SK-N-SH (cell line): Measurements from ENCODE around the gene PRRC2A. TPM values are rescaled to one million over a fixed set of nuclear protein-coding genes. Genes with fewer than 3 reads are reported as not detected.
A peak's percentile ranks its signal among the peaks of the same experiment; 100 is the strongest.

Experiments
- CTCF ChIA-PET: fragments of 300-600, 350-600 bp; formaldehyde crosslinking; extraction: SDS; loops from one replicate; lab custom pipeline; 2021; lab: Yijun Ruan, JAX
- POLR2A ChIA-PET: fragments of 350-600 bp; sonication (Branson Sonifier 250); formaldehyde crosslinking; extraction: SDS; loops from one replicate; lab custom pipeline; 2020; ENCODE audit warnings: antibody characterized with exemption, inconsistent platforms; lab: Yijun Ruan, JAX
- DNase-seq: peaks from one replicate; pipeline ENCODE4 v3.0.0; 2012
- H2AFZ ChIP-seq: fragments of 200-600 bp; sonication (generic); 2 replicates; pipeline ENCODE4 v1.8.1; 2016; ENCODE audit warnings: antibody characterized with exemption, mild to moderate bottlenecking, low read depth
- H3F3A ChIP-seq: fragments of 200-600 bp; sonication (generic); replicated peaks from 2 replicates; pipeline ENCODE3; 2016; ENCODE audit warnings: antibody characterized with exemption, mild to moderate bottlenecking; ENCODE audit not compliant: insufficient read depth
- H3K27ac ChIP-seq, 2 experiments: fragments of 200-500 bp in 1 of 2; fragments of 200-600 bp in 1 of 2; sonication (Bioruptor generic) in 1 of 2; sonication (generic), shearing (Covaris generic) in 1 of 2; 2 replicates each; pipeline versions ENCODE4 v1.5.1 to v1.6.1; 2014 to 2016; ENCODE audit warnings: low read depth in 2 of 2, inconsistent platforms in 1 of 2, low read length in 1 of 2, mild to moderate bottlenecking in 1 of 2, mixed read lengths in 1 of 2
- H3K27me3 ChIP-seq: fragments of 200-600 bp; sonication (generic), shearing (Covaris generic); 2 replicates; pipeline ENCODE4 v1.6.1; 2016; ENCODE audit warnings: mixed run types; ENCODE audit not compliant: insufficient read depth
- H3K36me3 ChIP-seq, 2 experiments: fragments of 200-500 bp in 1 of 2; fragments of 200-600 bp in 1 of 2; sonication (Bioruptor generic) in 1 of 2; sonication (generic) in 1 of 2; replicated peaks in 1 of 2; 2 replicates each; pipeline versions ENCODE3 to v1.5.1; 2014 to 2016; ENCODE audit warnings: low read length in 1 of 2, mild to moderate bottlenecking in 1 of 2; ENCODE audit not compliant: insufficient read depth in 2 of 2, control insufficient read depth in 1 of 2
- H3K4me1 ChIP-seq, 2 experiments: fragments of 200-500 bp in 1 of 2; fragments of 200-600 bp in 1 of 2; sonication (Bioruptor generic) in 1 of 2; sonication (generic), shearing (Covaris generic) in 1 of 2; 2 replicates each; pipeline versions ENCODE4 v1.5.1 to v1.6.1; 2014 to 2016; ENCODE audit warnings: low read depth in 1 of 2, low read length in 1 of 2, mixed run types in 1 of 2; ENCODE audit not compliant: insufficient read depth in 2 of 2, control insufficient read depth in 1 of 2
- H3K4me2 ChIP-seq: fragments of 200-600 bp; sonication (generic), shearing (Covaris generic); 2 replicates; pipeline ENCODE4 v1.6.1; 2017; ENCODE audit warnings: mixed run types
- H3K4me3 ChIP-seq, 2 experiments: fragments of 200-500 bp in 1 of 2; fragments of 200-600 bp in 1 of 2; sonication (Bioruptor generic) in 1 of 2; sonication (generic), shearing (Covaris generic) in 1 of 2; 2 replicates each; pipeline versions ENCODE4 v1.5.1 to v1.8.1; 2014 to 2016; ENCODE audit warnings: low read depth in 2 of 2, inconsistent platforms in 1 of 2, low read length in 1 of 2, mild to moderate bottlenecking in 1 of 2, mixed read lengths in 1 of 2, moderate library complexity in 1 of 2
- H3K79me2 ChIP-seq: fragments of 200-600 bp; sonication (generic); 2 replicates; pipeline ENCODE4 v1.8.1; 2017; ENCODE audit warnings: mild to moderate bottlenecking; ENCODE audit not compliant: insufficient read depth
- H3K9ac ChIP-seq: fragments of 200-600 bp; sonication (generic); 2 replicates; pipeline ENCODE4 v1.6.1; 2017; ENCODE audit warnings: mixed run types
- H3K9me2 ChIP-seq: fragments of 200-600 bp; sonication (generic); 2 replicates; pipeline ENCODE4 v1.6.1; 2017; ENCODE audit warnings: mixed run types
- H3K9me3 ChIP-seq: fragments of 200-600 bp; sonication (generic); 2 replicates; pipeline ENCODE4 v1.6.1; 2017; ENCODE audit warnings: mixed run types, mild to moderate bottlenecking, moderate library complexity
- H4K20me1 ChIP-seq: fragments of 200-600 bp; sonication (generic); 2 replicates; pipeline ENCODE4 v1.6.1; 2017; ENCODE audit warnings: mild to moderate bottlenecking, mixed run types; ENCODE audit not compliant: insufficient read depth
- ELF1 ChIP-seq: IDR thresholded peaks from 2 replicates; pipeline ENCODE4 v1.4.0; 2012
- EP300 ChIP-seq, 2 experiments: IDR thresholded peaks; 2 replicates each; pipeline versions ENCODE4 v1.4.0 to v1.6.1; 2012; ENCODE audit warnings: borderline replicate concordance in 1 of 2, low read depth in 1 of 2, low read length in 1 of 2
- EZH2phosphoT487 ChIP-seq: fragments of 200-600 bp; sonication (generic); IDR thresholded peaks from 2 replicates; pipeline ENCODE4 v1.6.1; 2017; ENCODE audit warnings: low read depth, mixed run types, mild to moderate bottlenecking, antibody characterized with exemption, moderate library complexity, borderline replicate concordance
- GABPA ChIP-seq: IDR thresholded peaks from 2 replicates; pipeline ENCODE4 v1.4.0; 2012; ENCODE audit warnings: low read depth, mild to moderate bottlenecking
- GATA2 ChIP-seq: sonication (generic); formaldehyde crosslinking; IDR thresholded peaks from 2 replicates; pipeline ENCODE4 v1.5.0; 2020; ENCODE audit warnings: mild to moderate bottlenecking, missing genetic modification reagents
- JUND ChIP-seq: IDR thresholded peaks from 2 replicates; pipeline ENCODE4 v1.4.0; 2012
- NRF1 ChIP-seq: IDR thresholded peaks from 2 replicates; pipeline ENCODE4 v1.6.1; 2012; ENCODE audit warnings: low read depth, mild to moderate bottlenecking, low read length
- PBX3 ChIP-seq: IDR thresholded peaks from 2 replicates; pipeline ENCODE4; 2012
- POLR2AphosphoS5 ChIP-seq: IDR thresholded peaks from 2 replicates; pipeline ENCODE4 v1.6.1; 2012; ENCODE audit warnings: low read depth, low read length
- RAD21 ChIP-seq: IDR thresholded peaks from 2 replicates; pipeline ENCODE4 v1.6.1; 2012; ENCODE audit warnings: mild to moderate bottlenecking, low read length
- RFX5 ChIP-seq: IDR thresholded peaks from 2 replicates; pipeline ENCODE4 v1.6.1; 2012; ENCODE audit warnings: mild to moderate bottlenecking, improper control_type of control experiment, low read length
- RXRA ChIP-seq: IDR thresholded peaks from 2 replicates; pipeline ENCODE4 v1.4.0; 2012; ENCODE audit warnings: low read depth, mild to moderate bottlenecking, borderline replicate concordance
- SIN3A ChIP-seq: IDR thresholded peaks from 2 replicates; pipeline ENCODE4 v1.6.1; 2012; ENCODE audit warnings: low read depth, mild to moderate bottlenecking, low read length, moderate library complexity, borderline replicate concordance
- TAF1 ChIP-seq: IDR thresholded peaks from 2 replicates; pipeline ENCODE4 v1.6.1; 2012; ENCODE audit warnings: low read depth, mild to moderate bottlenecking, low read length, moderate library complexity, borderline replicate concordance
- TCF12 ChIP-seq: IDR thresholded peaks from 2 replicates; pipeline ENCODE4 v1.4.0; 2012
- TEAD4 ChIP-seq: IDR thresholded peaks from 2 replicates; pipeline ENCODE4 v1.4.0; 2012; ENCODE audit warnings: mild to moderate bottlenecking, borderline replicate concordance; ENCODE audit not compliant: insufficient read depth
- USF2 ChIP-seq: fragments of 150-350 bp; IDR thresholded peaks from 2 replicates; pipeline ENCODE4 v1.6.1; 2017; ENCODE audit warnings: antibody characterized with exemption, low read length, low read depth, borderline replicate concordance
- WGBS: methylation state at CpG from one replicate; pipeline ENCODE4 v1.1.6; 2017; ENCODE audit warnings: low lambda C conversion rate; 5-methylcytosine and 5-hydroxymethylcytosine counted together
- polyA plus RNA-seq, 3 experiments: library from polyadenylated mRNA; depleted of rRNA; stranded (reverse); fragments of >200 nt; gene quantifications; 2 replicates each; pipeline ENCODE4 v1.2.3, GENCODE V29; 2012
- TF ChIP-seq, protein P1 (sequence below): IDR thresholded peaks from 2 replicates; pipeline ENCODE4 v1.4.0; 2012; ENCODE audit warnings: low read depth

Gene PRRC2A
- polyA plus RNA-seq, 1 of the 3 experiments (the other 2 are of a cell fraction) = 76.1 TPM

DNA sequence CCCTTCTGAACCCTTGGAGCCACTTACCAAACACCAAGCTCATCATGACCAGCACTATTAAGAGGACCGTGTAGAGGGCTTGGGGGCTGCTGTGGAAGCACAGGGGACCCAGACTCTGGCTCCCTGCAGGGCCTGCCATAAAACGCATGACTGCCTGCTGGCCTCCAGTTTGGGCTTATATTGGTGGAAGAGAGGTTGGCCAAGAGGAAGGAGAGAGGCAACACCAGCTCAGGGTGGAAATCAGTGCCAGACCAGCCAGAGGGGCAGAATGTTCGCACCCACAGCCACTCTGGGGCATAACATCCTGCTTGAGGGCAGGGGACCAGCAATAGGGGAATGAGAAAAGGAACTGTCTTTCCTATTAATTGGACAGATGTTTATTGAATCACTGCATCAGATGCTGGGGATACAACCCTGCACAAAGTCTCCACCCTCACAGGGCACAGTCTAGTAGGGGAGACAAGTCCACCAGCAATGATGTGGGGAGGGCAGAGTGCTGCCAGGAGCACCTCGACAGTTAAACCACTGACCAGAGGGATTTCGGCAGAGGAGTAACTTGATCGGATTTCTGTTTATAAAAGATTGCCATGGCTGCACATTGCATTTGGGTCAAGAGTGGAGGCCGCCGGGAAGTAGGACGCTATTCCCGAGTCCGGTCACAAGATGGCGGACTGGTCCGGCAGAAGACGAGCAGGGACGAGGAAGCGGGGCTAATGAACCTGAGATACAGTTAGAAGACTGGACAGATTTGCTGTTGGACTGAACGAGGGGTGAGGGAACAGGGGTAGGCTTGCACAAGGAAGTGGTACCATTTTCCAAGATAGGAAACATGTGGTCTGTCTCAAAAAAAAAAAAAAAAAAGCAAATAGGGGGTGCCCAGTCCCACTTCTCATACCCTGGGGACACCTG lies 60.0 kb downstream of the PRRC2A start, which contains the start of gene LY6G5C (continued):
- no peak for TF ChIP-seq PBX3
- TF ChIP-seq RAD21 = peak; percentile 96
- TF ChIP-seq POLR2AphosphoS5 = no peak
- TF ChIP-seq, protein P1, sequence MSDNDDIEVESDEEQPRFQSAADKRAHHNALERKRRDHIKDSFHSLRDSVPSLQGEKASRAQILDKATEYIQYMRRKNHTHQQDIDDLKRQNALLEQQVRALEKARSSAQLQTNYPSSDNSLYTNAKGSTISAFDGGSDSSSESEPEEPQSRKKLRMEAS = no peak
- TF ChIP-seq USF2 = no peak
- no peak for TF ChIP-seq GATA2 (CRISPR knock-in tag)
- 0 out of 2 replicates have a peak, but pooled peaks have one; percentile 60 for TF ChIP-seq SIN3A
- TF ChIP-seq JUND = no peak
- TF ChIP-seq ELF1 = no peak
- TF ChIP-seq NRF1 = no peak
- no peak for TF ChIP-seq RXRA
- TF ChIP-seq RFX5 = no peak

DNA sequence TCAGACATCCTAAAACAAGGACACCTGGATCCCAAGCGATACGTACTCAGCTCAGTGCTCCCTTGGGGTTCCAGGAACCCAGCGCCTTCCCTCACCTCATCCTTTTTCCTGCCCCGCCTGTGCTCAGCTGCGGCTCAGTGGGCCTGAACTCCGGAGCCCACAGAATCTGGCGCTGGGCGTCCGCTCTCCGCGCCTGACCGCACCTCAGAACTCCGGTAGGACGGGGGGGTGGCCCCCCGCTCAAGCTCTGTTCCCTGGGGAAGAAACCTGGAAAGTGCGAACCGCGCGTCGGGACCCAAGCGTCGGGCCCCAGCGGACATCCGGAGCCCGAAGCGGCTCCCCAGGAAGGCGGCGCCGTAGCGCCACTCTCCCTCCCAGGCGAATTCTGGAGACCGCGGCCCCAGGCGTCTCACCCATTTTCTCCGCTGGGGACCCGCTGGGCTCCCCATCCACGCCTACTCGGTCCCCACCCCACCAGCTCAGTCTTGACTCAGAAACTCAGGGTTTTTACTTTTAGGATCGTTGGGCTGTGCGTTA lies 60.7 kb downstream of the PRRC2A start:
- H3F3A ChIP-seq = no peaks in the 10 kb centered on the region
- TF ChIP-seq SIN3A (no peak), TEAD4 (no peak), EZH2phosphoT487 (no peak), EP300 (IDR thresholded peaks at IDR 0.05; ENCODE audit: borderline replicate concordance in 1 of 2, low read depth in 1 of 2, low read length in 1 of 2) (no peak), JUND (no peak), TAF1 (no peak), USF2 (no peak), TCF12 (no peak), GABPA (no peak)
- H3K27ac ChIP-seq = no peak overlapping the region
- DNase-seq = peak; percentile 72
- no peak overlapping the region for H3K9ac ChIP-seq
- H3K36me3 ChIP-seq = peaks cover 0 to under 1% of the 10 kb centered on the region in 2 experiments
- no peaks in the 10 kb centered on the region for H3K27me3 ChIP-seq
- POLR2A ChIA-PET = interaction anchor here (0.7 kb wide), 1 partner anchor 220 kb away, joined by 3 read pairs; no protein-coding TSS in a partner anchor
- H3K4me3 ChIP-seq = peak overlapping the region in 1 of 2 experiments; percentile 31; a peak in 1 of 4 replicates
- H2AFZ ChIP-seq = peak overlapping the region; percentile 74
- H3K79me2 ChIP-seq = no peaks in the 10 kb centered on the region
- H4K20me1 ChIP-seq = no peaks in the 10 kb centered on the region
- H3K4me2 ChIP-seq = peak overlapping the region; percentile 14; the same call in 1 of the 2 replicates
- no peaks in the 10 kb centered on the region for H3K9me2 ChIP-seq
- H3K9me3 ChIP-seq = no peaks in the 10 kb centered on the region
- peaks cover 3 to 7% of the 10 kb centered on the region in 2 experiments; a peak in 2 of 4 replicates for H3K4me1 ChIP-seq
- 54% methylated on average over 10 of the region's 40 CpGs for WGBS
- CTCF ChIA-PET = interaction anchor here (0.6 to 3.2 kb wide), 19 partner anchors 9 to 271 kb away, joined by 3 to 29 read pairs (median 5); partner anchors contain the start of genes GPANK1, LY6G5B, MSH5 and NEU1
